Keratinocyte (primary cell): Measurements from ENCODE around the gene ANKRD33.

Experiments
- CTCF ChIP-seq, 3 experiments: IDR thresholded peaks in 1 of 3; conservative IDR thresholded peaks in 1 of 3; optimal IDR thresholded peaks in 1 of 3; 2 replicates in 2 of 3; 3 replicates in 1 of 3; pipeline versions ENCODE3 to v1.5.1; 2011; ENCODE audit warnings: low read length in 3 of 3, mild to moderate bottlenecking in 3 of 3, moderate library complexity in 2 of 3, control low read depth in 1 of 3, inconsistent platforms in 1 of 3; ENCODE audit not compliant: insufficient read depth in 2 of 3; ENCODE audit errors: extremely low read depth in 1 of 3
- EZH2 ChIP-seq: IDR thresholded peaks from one replicate; pipeline ENCODE4 v1.6.1; 2012; ENCODE audit warnings: inconsistent platforms, mild to moderate bottlenecking, low read length, moderate library complexity

GRCh38 chr12:51871126-51871525 lies 16.8 kb upstream of the ANKRD33 start:
- TF ChIP-seq CTCF (optimal IDR thresholded peaks at IDR 0.05 in 1 of 3, IDR thresholded peaks at IDR 0.05 in 1 of 3, conservative IDR thresholded peaks at IDR 0.05 in 1 of 3; ENCODE audit: extremely low read depth in 1 of 3, insufficient read depth in 2 of 3, low read length in 3 of 3) (no peak), EZH2 (no peak)
